Nephron (organoid): ENCODE results near the gene B3GALT6.

Experiments
- H3K27ac Mint-ChIP-seq, 3 experiments: 2 replicates each; pipeline ENCODE4 v1.8.0; 2020; ENCODE audit warnings: mixed read lengths in 3 of 3, mild to moderate bottlenecking in 2 of 3, moderate library complexity in 1 of 3
- H3K27me3 Mint-ChIP-seq: 2 replicates; pipeline ENCODE4 v1.8.0; 2021; ENCODE audit warnings: low read depth, mild to moderate bottlenecking, moderate library complexity, mixed read lengths
- H3K36me3 Mint-ChIP-seq: 2 replicates; pipeline ENCODE4 v1.8.0; 2020; ENCODE audit warnings: low read depth, mixed read lengths
- H3K4me1 Mint-ChIP-seq: 2 replicates; pipeline ENCODE4 v1.8.0; 2020; ENCODE audit warnings: mixed read lengths
- H3K4me3 Mint-ChIP-seq, 3 experiments: 2 replicates each; pipeline ENCODE4 v1.8.0; 2020; ENCODE audit warnings: mild to moderate bottlenecking in 3 of 3, mixed read lengths in 3 of 3, moderate library complexity in 2 of 3
- H3K9me3 Mint-ChIP-seq: 2 replicates; pipeline ENCODE4 v1.8.0; 2020; ENCODE audit warnings: mixed read lengths
- TF ChIP-seq, protein P1 (sequence below), 3 experiments: fragments of 200-600 bp; sonication (generic); IDR thresholded peaks; one replicate each; pipeline ENCODE4 v1.5.0; 2021; ENCODE audit warnings: antibody characterized with exemption in 3 of 3; ENCODE audit not compliant: unreplicated experiment in 3 of 3

The B3GALT6 gene

DNA sequence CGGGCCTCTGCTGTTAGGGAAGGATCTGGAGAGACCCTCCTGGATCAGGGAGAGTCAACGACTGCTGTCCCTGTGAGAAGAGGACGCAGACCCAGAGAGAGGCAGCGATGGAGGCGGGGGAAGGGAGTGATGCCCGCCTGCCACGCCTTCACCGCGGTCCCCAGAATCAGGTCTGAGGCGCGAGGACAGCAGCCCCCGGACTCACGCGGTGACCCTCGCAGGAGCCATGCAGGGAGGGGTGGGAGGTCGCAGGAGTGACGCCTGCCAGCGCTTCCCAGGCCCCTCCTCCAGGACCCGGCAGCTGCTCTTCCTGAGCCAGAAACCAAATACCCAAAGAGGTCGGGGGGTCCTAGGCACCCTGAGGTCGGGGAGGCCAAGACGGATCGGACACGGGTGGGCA lies 11.8 kb upstream of the B3GALT6 start:
- no peak overlapping the region for H3K4me3 Mint-ChIP-seq
- peaks cover 33% of the 10 kb centered on the region for H3K36me3 Mint-ChIP-seq
- H3K27ac Mint-ChIP-seq, result no peak overlapping the region
- H3K9me3 Mint-ChIP-seq, result no peaks in the 10 kb centered on the region
- no peaks in the 10 kb centered on the region for H3K27me3 Mint-ChIP-seq
- TF ChIP-seq, protein P1, sequence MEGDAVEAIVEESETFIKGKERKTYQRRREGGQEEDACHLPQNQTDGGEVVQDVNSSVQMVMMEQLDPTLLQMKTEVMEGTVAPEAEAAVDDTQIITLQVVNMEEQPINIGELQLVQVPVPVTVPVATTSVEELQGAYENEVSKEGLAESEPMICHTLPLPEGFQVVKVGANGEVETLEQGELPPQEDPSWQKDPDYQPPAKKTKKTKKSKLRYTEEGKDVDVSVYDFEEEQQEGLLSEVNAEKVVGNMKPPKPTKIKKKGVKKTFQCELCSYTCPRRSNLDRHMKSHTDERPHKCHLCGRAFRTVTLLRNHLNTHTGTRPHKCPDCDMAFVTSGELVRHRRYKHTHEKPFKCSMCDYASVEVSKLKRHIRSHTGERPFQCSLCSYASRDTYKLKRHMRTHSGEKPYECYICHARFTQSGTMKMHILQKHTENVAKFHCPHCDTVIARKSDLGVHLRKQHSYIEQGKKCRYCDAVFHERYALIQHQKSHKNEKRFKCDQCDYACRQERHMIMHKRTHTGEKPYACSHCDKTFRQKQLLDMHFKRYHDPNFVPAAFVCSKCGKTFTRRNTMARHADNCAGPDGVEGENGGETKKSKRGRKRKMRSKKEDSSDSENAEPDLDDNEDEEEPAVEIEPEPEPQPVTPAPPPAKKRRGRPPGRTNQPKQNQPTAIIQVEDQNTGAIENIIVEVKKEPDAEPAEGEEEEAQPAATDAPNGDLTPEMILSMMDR (IDR thresholded peaks at IDR 0.05; ENCODE audit: unreplicated experiment in 3 of 3), result no peak
- H3K4me1 Mint-ChIP-seq, result no peaks in the 10 kb centered on the region

DNA sequence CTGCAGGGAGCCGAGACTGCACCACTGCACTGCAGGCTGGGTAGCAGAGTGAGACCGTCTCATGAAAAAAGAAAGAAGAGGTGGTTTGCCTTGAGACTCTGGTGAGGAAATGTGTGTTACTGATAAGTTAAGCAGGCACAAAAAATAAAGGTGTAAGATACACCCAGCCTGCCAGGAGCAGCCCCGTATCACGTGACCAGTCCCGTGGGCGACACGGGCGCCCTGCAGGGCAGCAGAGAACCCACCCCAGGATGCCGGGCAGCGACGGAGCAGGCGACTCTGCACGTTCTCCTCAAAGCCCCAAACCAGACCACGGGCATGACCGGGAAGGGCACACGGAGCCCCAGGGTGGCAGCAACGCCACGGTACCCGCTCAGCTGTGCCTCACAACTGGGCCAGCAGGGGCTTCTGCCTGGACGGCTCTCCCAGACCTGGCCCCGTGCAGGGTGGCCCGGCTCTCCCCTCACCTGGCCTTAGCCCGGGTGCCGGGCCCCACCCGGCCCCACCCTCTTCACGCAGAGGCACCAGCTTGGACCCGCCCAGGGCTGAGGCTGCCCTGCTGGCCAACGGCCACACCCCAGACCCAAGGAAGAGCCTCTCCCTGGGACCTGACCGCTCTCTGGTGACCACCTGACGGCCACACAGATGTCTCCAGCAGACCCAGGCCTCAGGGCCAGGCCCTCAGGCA lies 10.0 kb upstream of the B3GALT6 start:
- H3K4me1 Mint-ChIP-seq, result no peaks in the 10 kb centered on the region
- no peak overlapping the region for H3K27ac Mint-ChIP-seq
- H3K36me3 Mint-ChIP-seq, result peaks cover 38% of the 10 kb centered on the region
- no peak overlapping the region for H3K4me3 Mint-ChIP-seq
- no peaks in the 10 kb centered on the region for H3K9me3 Mint-ChIP-seq
- H3K27me3 Mint-ChIP-seq, result no peaks in the 10 kb centered on the region
- TF ChIP-seq, protein P1 (IDR thresholded peaks at IDR 0.05; ENCODE audit: unreplicated experiment in 3 of 3), result no peak

DNA sequence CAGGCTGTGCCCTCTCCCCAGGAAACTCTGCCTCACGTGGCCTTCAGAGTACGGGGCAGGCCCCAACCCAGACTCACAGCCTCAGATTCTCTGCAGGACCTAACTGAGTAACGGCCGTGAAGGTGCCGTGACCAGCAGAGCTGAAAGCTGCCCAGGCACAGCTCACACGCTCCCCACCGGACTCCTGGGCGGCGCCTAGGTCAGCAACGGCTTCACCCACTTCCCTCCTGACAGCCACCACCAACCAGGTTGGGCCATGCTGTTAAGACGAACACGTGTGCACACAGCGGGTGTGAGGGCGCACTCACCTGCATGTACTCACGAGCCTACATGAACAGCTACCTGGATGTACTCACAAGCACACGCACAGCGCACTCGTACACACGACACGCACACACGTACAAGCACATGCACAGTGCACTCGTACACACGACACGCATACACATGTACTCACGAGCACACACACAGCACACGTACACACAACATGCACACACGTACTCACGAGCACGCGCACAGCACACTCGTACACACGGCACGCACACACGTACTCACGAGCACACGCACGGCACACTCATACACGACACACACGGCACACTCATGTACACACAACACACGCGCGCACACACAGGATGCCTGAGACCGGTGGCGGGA lies 9.3 kb upstream of the B3GALT6 start:
- Mint-ChIP-seq H3K4me1 (no peaks in the 10 kb centered on the region), H3K9me3 (no peaks in the 10 kb centered on the region), H3K27me3 (no peaks in the 10 kb centered on the region), H3K4me3 (no peak overlapping the region), H3K27ac (no peak overlapping the region), H3K36me3 (peaks cover 38% of the 10 kb centered on the region)
- TF ChIP-seq, protein P1 (IDR thresholded peaks at IDR 0.05; ENCODE audit: unreplicated experiment in 3 of 3), result no peak

DNA sequence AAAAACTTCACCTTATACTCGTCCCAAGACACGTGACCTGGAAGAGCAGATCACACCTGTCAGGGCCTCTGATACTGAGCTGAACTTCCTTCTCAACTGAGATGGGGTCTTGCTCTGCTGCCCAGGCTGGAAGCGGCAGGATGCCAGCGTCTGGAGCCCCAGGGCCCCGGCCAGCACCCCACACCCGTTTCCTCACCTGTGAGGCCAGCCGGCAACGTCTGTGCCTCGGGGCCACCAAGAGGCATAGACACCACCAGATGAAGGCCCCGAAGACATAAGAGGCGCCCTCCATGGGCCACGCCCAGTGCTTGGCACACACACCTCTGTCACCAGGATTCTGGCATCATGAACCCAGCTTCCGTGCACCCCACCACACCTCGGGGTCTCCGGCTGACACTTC lies 8.7 kb upstream of the B3GALT6 start:
- Mint-ChIP-seq H3K27me3 (no peaks in the 10 kb centered on the region), H3K36me3 (peaks cover 33% of the 10 kb centered on the region), H3K4me3 (no peak overlapping the region), H3K27ac (no peak overlapping the region), H3K4me1 (no peaks in the 10 kb centered on the region), H3K9me3 (no peaks in the 10 kb centered on the region)
- TF ChIP-seq, protein P1 (IDR thresholded peaks at IDR 0.05; ENCODE audit: unreplicated experiment in 3 of 3), result no peak

DNA sequence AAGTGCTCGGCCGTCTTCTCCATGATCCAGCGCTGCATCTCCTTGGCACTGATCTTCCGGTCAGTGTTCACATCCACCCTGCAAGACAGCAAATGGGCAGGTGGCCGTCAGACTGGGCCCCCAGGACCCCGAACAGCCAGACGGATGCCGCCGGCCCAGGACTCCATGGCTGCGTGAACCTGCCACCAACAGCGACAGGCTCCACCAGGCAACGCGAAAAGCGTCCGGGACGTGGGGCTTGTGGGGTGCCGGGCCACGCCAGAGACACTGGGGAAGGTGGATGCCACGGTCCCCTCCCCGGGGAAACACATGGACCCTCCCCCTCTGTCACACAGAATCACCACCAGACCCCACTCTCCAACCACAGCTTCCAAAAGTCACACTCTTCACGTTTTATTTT lies 8.1 kb upstream of the B3GALT6 start:
- H3K4me1 Mint-ChIP-seq, result no peaks in the 10 kb centered on the region
- H3K27ac Mint-ChIP-seq, result no peak overlapping the region
- no peaks in the 10 kb centered on the region for H3K9me3 Mint-ChIP-seq
- no peak overlapping the region for H3K4me3 Mint-ChIP-seq
- H3K27me3 Mint-ChIP-seq, result no peaks in the 10 kb centered on the region
- peaks cover 32% of the 10 kb centered on the region for H3K36me3 Mint-ChIP-seq
- TF ChIP-seq, protein P1 (IDR thresholded peaks at IDR 0.05; ENCODE audit: unreplicated experiment in 3 of 3), result no peak
